Neural cell (in vitro differentiated cells): ENCODE measurements around the gene HIVEP3.

ENCODE experiments used
- RAD21 ChIP-seq: fragments of 450-650 bp; conservative IDR thresholded peaks from 2 replicates; pipeline ENCODE4 v1.6.1; 2014; ENCODE audit warnings: antibody characterized with exemption, mild to moderate bottlenecking, moderate library complexity
- TAF1 ChIP-seq: IDR thresholded peaks from 2 replicates; pipeline ENCODE4 v1.6.1; 2012; ENCODE audit warnings: low read depth
- TF ChIP-seq, protein P1 (sequence below): fragments of 450-650 bp; IDR thresholded peaks from 2 replicates; pipeline ENCODE4 v1.5.1; 2014; ENCODE audit warnings: antibody characterized with exemption, mild to moderate bottlenecking, moderate library complexity; ENCODE audit not compliant: poor library complexity, severe bottlenecking
- TF ChIP-seq, protein P2 (sequence below): IDR thresholded peaks from 2 replicates; pipeline ENCODE4 v1.6.1; 2012; ENCODE audit warnings: borderline replicate concordance

DNA sequence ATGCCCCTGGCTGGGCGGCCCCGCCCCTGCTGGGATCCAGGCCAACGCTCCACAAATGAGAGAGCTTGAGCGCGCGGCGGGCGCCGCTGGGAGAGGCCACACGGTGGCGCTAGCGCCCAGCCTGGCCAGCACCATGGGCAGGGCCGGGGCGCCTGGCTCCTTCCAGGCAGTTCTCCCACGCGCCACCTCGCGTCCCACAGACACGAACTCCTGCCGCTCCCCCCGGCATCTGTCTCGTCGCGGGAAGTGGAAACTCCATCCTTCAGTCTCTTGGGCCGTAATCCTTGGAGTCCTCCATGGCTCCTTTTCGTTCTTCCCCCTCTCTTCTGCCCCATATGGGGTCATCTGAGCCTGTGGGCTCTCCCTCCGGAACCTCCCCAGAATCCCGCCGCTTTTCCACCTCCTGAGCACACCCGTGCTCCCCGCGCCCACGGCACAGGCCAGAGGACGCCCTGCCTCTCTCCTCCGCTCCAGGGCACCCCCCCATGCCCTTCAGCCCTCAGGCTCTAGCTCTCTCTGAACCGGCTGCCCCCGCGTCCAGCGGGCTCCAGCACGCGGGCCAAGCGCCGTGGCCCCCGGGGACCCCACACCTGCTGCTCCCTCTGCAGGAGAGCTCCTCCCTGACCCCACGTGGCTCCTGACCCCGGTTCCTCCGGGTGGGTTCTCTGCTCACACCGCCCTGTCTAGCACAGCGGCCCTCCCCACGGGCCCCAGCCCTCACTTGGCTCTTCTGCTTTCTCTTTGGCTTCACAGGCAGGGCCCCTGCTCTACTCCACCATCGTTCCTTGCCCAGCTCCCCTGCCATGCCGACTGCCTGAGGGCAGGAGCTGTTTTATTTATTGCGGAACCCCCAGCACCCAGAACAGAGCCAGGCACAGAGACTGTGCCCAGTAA is 402.3 kb downstream of the HIVEP3 start:
- TF ChIP-seq TAF1 (no peak), RAD21 (peak; percentile 61)
- TF ChIP-seq, protein P1, sequence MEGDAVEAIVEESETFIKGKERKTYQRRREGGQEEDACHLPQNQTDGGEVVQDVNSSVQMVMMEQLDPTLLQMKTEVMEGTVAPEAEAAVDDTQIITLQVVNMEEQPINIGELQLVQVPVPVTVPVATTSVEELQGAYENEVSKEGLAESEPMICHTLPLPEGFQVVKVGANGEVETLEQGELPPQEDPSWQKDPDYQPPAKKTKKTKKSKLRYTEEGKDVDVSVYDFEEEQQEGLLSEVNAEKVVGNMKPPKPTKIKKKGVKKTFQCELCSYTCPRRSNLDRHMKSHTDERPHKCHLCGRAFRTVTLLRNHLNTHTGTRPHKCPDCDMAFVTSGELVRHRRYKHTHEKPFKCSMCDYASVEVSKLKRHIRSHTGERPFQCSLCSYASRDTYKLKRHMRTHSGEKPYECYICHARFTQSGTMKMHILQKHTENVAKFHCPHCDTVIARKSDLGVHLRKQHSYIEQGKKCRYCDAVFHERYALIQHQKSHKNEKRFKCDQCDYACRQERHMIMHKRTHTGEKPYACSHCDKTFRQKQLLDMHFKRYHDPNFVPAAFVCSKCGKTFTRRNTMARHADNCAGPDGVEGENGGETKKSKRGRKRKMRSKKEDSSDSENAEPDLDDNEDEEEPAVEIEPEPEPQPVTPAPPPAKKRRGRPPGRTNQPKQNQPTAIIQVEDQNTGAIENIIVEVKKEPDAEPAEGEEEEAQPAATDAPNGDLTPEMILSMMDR: peak; percentile 71
- TF ChIP-seq, protein P2, sequence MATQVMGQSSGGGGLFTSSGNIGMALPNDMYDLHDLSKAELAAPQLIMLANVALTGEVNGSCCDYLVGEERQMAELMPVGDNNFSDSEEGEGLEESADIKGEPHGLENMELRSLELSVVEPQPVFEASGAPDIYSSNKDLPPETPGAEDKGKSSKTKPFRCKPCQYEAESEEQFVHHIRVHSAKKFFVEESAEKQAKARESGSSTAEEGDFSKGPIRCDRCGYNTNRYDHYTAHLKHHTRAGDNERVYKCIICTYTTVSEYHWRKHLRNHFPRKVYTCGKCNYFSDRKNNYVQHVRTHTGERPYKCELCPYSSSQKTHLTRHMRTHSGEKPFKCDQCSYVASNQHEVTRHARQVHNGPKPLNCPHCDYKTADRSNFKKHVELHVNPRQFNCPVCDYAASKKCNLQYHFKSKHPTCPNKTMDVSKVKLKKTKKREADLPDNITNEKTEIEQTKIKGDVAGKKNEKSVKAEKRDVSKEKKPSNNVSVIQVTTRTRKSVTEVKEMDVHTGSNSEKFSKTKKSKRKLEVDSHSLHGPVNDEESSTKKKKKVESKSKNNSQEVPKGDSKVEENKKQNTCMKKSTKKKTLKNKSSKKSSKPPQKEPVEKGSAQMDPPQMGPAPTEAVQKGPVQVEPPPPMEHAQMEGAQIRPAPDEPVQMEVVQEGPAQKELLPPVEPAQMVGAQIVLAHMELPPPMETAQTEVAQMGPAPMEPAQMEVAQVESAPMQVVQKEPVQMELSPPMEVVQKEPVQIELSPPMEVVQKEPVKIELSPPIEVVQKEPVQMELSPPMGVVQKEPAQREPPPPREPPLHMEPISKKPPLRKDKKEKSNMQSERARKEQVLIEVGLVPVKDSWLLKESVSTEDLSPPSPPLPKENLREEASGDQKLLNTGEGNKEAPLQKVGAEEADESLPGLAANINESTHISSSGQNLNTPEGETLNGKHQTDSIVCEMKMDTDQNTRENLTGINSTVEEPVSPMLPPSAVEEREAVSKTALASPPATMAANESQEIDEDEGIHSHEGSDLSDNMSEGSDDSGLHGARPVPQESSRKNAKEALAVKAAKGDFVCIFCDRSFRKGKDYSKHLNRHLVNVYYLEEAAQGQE: no peak
